Loucy (cell line): Measurements from ENCODE around the gene TNPO1.

ENCODE experiments used
- CTCF ChIP-seq: fragments of 200-600 bp; sonication (generic); conservative IDR thresholded peaks from 2 replicates; pipeline ENCODE4 v1.5.1; 2014; ENCODE audit warnings: mild to moderate bottlenecking, antibody characterized with exemption, low read length
- EZH2phosphoT487 ChIP-seq: fragments of 200-600 bp; IDR thresholded peaks from 2 replicates; pipeline ENCODE4 v1.6.1; 2018; ENCODE audit warnings: antibody characterized with exemption, mild to moderate bottlenecking, moderate library complexity, borderline replicate concordance

- no peak for TF ChIP-seq CTCF
- no peak for TF ChIP-seq EZH2phosphoT487
Observed at GRCh38 chr5:72860499-72860898, 44.0 kb downstream of the TNPO1 start.
